Astrocyte (in vitro differentiated cells and primary cell): ENCODE data around the gene IPO13. TPM values are rescaled to one million over a fixed set of nuclear protein-coding genes. Genes with fewer than 3 reads are reported as not detected.

Experiments used
- DNase-seq: peaks from one replicate; pipeline ENCODE4 v3.0.0-alpha.2; 2010; ENCODE audit warnings: low read depth
- FAIRE-seq: peaks from 2 replicates; lab custom pipeline; 2011; peaks lifted over from hg19 to GRCh38; lab: Jason Lieb, UNC
- H2AFZ ChIP-seq: 2 replicates; pipeline ENCODE4 v1.6.0; 2012; ENCODE audit warnings: low read depth, low read length, inconsistent platforms
- H3K27ac ChIP-seq: 2 replicates; pipeline ENCODE4 v1.5.1; 2011; ENCODE audit warnings: low read depth, low read length, inconsistent platforms
- H3K27me3 ChIP-seq: 2 replicates; pipeline ENCODE4 v1.6.0; 2011; ENCODE audit warnings: low read length, inconsistent platforms; ENCODE audit not compliant: insufficient read depth
- H3K36me3 ChIP-seq: 2 replicates; pipeline ENCODE4 v1.5.1; 2011; ENCODE audit warnings: low read length, inconsistent platforms; ENCODE audit not compliant: insufficient read depth
- H3K4me1 ChIP-seq: 2 replicates; pipeline ENCODE4 v1.5.1; 2011; ENCODE audit warnings: low read length, inconsistent platforms; ENCODE audit not compliant: insufficient read depth
- H3K4me2 ChIP-seq: 2 replicates; pipeline ENCODE4 v1.6.0; 2012; ENCODE audit warnings: low read length, inconsistent platforms
- H3K4me3 ChIP-seq: 2 replicates; pipeline ENCODE4 v1.5.1; 2011; ENCODE audit warnings: low read depth, mild to moderate bottlenecking, low read length, inconsistent platforms; ENCODE audit not compliant: insufficient read depth
- H3K79me2 ChIP-seq: 2 replicates; pipeline ENCODE4 v1.6.0; 2012; ENCODE audit warnings: mild to moderate bottlenecking, low read length, inconsistent platforms; ENCODE audit not compliant: insufficient read depth
- H3K9ac ChIP-seq: 2 replicates; pipeline ENCODE4 v1.6.0; 2012; ENCODE audit warnings: mild to moderate bottlenecking, low read length, inconsistent platforms
- H3K9me3 ChIP-seq: 2 replicates; pipeline ENCODE4 v1.5.1; 2012; ENCODE audit warnings: low read depth, mild to moderate bottlenecking, low read length, inconsistent platforms; ENCODE audit not compliant: insufficient read depth
- H4K20me1 ChIP-seq: 2 replicates; pipeline ENCODE4 v1.6.0; 2012; ENCODE audit warnings: low read length, inconsistent platforms; ENCODE audit not compliant: insufficient read depth
- H3K27ac Mint-ChIP-seq: one replicate; pipeline ENCODE4 v1.8.0; 2021; ENCODE audit warnings: mild to moderate bottlenecking, mixed read lengths; ENCODE audit not compliant: unreplicated experiment
- H3K27me3 Mint-ChIP-seq: one replicate; pipeline ENCODE4 v1.8.0; 2021; ENCODE audit warnings: low read depth, mixed read lengths; ENCODE audit not compliant: unreplicated experiment
- H3K36me3 Mint-ChIP-seq: one replicate; pipeline ENCODE4 v1.8.0; 2021; ENCODE audit warnings: low read depth, mixed read lengths; ENCODE audit not compliant: unreplicated experiment
- H3K4me1 Mint-ChIP-seq: one replicate; pipeline ENCODE4 v1.8.0; 2021; ENCODE audit warnings: low read depth, mixed read lengths; ENCODE audit not compliant: unreplicated experiment
- H3K4me3 Mint-ChIP-seq: one replicate; pipeline ENCODE4 v1.8.0; 2021; ENCODE audit warnings: mild to moderate bottlenecking, moderate library complexity, mixed read lengths; ENCODE audit not compliant: unreplicated experiment
- H3K9me3 Mint-ChIP-seq: one replicate; pipeline ENCODE4 v1.8.0; 2021; ENCODE audit warnings: mild to moderate bottlenecking, mixed read lengths; ENCODE audit not compliant: unreplicated experiment
- EZH2 ChIP-seq: IDR thresholded peaks from 2 replicates; pipeline ENCODE4 v1.6.1; 2012; ENCODE audit warnings: mild to moderate bottlenecking, low read length, inconsistent platforms; ENCODE audit not compliant: insufficient read depth
- total RNA-seq: library from RNA; stranded (reverse); gene quantifications from 2 replicates; pipeline ENCODE4 v1.2.1, GENCODE V29; 2021
- TF ChIP-seq, protein P1 (sequence below): IDR thresholded peaks from 2 replicates; pipeline ENCODE4 v1.5.1; 2011; ENCODE audit warnings: low read depth, mild to moderate bottlenecking, inconsistent platforms, low read length, moderate library complexity; ENCODE audit not compliant: insufficient read depth

The IPO13 gene
- total RNA-seq, 1 donor from 2014 or later: 31.0 TPM

DNA sequence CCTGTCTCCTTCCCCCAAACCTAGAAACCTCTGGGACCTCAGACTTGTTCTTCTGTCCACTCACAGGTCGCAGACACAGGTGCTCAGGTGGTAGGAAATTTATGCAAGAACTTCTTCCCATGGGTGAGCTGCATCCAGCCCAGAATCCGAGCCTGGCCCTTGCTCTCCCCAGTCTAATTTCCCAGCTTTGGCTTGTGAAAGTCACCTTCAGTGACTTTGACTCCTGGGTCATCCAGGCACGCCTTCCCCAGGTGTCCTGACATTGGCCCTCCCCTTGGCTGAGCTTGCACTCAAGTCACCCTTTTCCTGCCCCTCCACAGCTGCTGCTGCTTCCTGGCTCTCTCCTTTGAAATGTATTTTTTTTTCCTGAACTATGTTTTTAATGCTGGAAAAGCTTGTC, 6.6 kb downstream of the IPO13 start:
- Mint-ChIP-seq H3K27ac (no peak overlapping the region), H3K27me3 (no peaks in the 10 kb centered on the region), H3K4me3 (no peak overlapping the region), H3K9me3 (peaks cover 1% of the 10 kb centered on the region), H3K4me1 (peaks cover 6% of the 10 kb centered on the region), H3K36me3 (peaks cover 18% of the 10 kb centered on the region)
- Histone ChIP-seq H3K27me3 (no peaks in the 10 kb centered on the region), H3K9me3 (no peaks in the 10 kb centered on the region), H3K4me1 (peaks cover under 1% of the 10 kb centered on the region), H3K9ac (no peak overlapping the region), H3K27ac (no peak overlapping the region), H3K36me3 (no peaks in the 10 kb centered on the region), H2AFZ (no peak overlapping the region), H3K79me2 (peaks cover 34% of the 10 kb centered on the region), H3K4me3 (no peak overlapping the region), H4K20me1 (peaks cover 71% of the 10 kb centered on the region), H3K4me2 (no peak overlapping the region)
- TF ChIP-seq, protein P1, sequence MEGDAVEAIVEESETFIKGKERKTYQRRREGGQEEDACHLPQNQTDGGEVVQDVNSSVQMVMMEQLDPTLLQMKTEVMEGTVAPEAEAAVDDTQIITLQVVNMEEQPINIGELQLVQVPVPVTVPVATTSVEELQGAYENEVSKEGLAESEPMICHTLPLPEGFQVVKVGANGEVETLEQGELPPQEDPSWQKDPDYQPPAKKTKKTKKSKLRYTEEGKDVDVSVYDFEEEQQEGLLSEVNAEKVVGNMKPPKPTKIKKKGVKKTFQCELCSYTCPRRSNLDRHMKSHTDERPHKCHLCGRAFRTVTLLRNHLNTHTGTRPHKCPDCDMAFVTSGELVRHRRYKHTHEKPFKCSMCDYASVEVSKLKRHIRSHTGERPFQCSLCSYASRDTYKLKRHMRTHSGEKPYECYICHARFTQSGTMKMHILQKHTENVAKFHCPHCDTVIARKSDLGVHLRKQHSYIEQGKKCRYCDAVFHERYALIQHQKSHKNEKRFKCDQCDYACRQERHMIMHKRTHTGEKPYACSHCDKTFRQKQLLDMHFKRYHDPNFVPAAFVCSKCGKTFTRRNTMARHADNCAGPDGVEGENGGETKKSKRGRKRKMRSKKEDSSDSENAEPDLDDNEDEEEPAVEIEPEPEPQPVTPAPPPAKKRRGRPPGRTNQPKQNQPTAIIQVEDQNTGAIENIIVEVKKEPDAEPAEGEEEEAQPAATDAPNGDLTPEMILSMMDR: no peak
- no peak for TF ChIP-seq EZH2
- DNase-seq: no peak
- no peak for FAIRE-seq

- no peak overlapping the region for H3K27ac ChIP-seq
- FAIRE-seq: no peak
- no peak for DNase-seq
- peaks cover 64% of the 10 kb centered on the region for H4K20me1 ChIP-seq
- H2AFZ ChIP-seq: no peak overlapping the region
- no peaks in the 10 kb centered on the region for H3K27me3 ChIP-seq
- H3K4me3 ChIP-seq: no peak overlapping the region
- peaks cover 28% of the 10 kb centered on the region for H3K79me2 ChIP-seq
- H3K36me3 ChIP-seq: no peaks in the 10 kb centered on the region
- peaks cover 23% of the 10 kb centered on the region for H3K36me3 Mint-ChIP-seq
- TF ChIP-seq EZH2: no peak
- TF ChIP-seq, protein P1: no peak
- H3K9ac ChIP-seq: no peak overlapping the region
- H3K9me3 ChIP-seq: no peaks in the 10 kb centered on the region
- no peak overlapping the region for H3K4me3 Mint-ChIP-seq
- H3K4me1 Mint-ChIP-seq: peaks cover 6% of the 10 kb centered on the region
- H3K27me3 Mint-ChIP-seq: no peaks in the 10 kb centered on the region
- H3K4me2 ChIP-seq: no peak overlapping the region
- H3K27ac Mint-ChIP-seq: no peak overlapping the region
- peaks cover 1% of the 10 kb centered on the region for H3K9me3 Mint-ChIP-seq
- no peaks in the 10 kb centered on the region for H3K4me1 ChIP-seq
Observed at GRCh38 chr1:43954036-43954435, 7.3 kb downstream of the IPO13 start.

DNA sequence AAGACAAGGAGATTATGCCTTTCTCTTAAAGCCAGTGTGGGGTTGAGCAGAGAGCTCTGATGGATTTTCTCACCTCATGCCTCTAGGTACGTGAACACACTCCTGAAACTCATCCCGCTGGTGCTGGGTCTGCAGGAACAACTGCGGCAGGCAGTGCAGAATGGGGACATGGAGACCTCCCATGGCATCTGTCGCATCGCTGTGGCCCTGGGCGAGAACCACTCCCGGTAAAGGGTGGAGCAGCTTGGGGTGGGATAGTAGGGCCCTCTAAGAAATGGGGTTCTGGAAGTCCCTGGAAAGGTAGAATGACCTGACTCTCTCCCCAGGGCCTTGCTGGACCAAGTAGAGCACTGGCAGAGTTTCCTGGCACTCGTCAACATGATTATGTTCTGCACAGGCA, 9.5 kb downstream of the IPO13 start:
- Histone ChIP-seq H3K27ac (no peak overlapping the region), H3K4me2 (no peak overlapping the region), H3K4me1 (no peaks in the 10 kb centered on the region), H3K36me3 (no peaks in the 10 kb centered on the region), H3K9me3 (no peaks in the 10 kb centered on the region), H3K4me3 (no peak overlapping the region), H4K20me1 (peaks cover 46% of the 10 kb centered on the region), H3K27me3 (no peaks in the 10 kb centered on the region), H3K9ac (no peak overlapping the region), H2AFZ (no peak overlapping the region), H3K79me2 (peaks cover 19% of the 10 kb centered on the region)
- Mint-ChIP-seq H3K4me3 (no peak overlapping the region), H3K4me1 (peaks cover 6% of the 10 kb centered on the region), H3K27me3 (no peaks in the 10 kb centered on the region), H3K27ac (no peak overlapping the region), H3K9me3 (peaks cover 1% of the 10 kb centered on the region), H3K36me3 (peaks cover 27% of the 10 kb centered on the region)
- FAIRE-seq: no peak
- no peak for DNase-seq
- TF ChIP-seq, protein P1: no peak
- no peak for TF ChIP-seq EZH2
